ENCODE results near the gene RASSF5.

GRCh38 chr1:206532368-206532767, 25.0 kb downstream of the RASSF5 start:
- TF ChIP-seq POLR2AphosphoS5 (IDR thresholded peaks at IDR 0.05; ENCODE audit: insufficient read depth in 1 of 2, low read depth in 1 of 2) (no peak), CTCF (IDR thresholded peaks at IDR 0.05) (no peak)
